ENCODE measurements around the gene CHST12. TPM values are rescaled to one million over a fixed set of nuclear protein-coding genes. Genes with fewer than 3 reads are reported as not detected.
A peak's percentile ranks its signal among the peaks of the same experiment; 100 is the strongest.

The CHST12 gene
- total RNA-seq, 1 donor from 2014 or later, result 18.5 TPM

GRCh38 chr7:2461268-2462026 lies 58.0 kb downstream of the CHST12 start:
- TF ChIP-seq, protein P1, sequence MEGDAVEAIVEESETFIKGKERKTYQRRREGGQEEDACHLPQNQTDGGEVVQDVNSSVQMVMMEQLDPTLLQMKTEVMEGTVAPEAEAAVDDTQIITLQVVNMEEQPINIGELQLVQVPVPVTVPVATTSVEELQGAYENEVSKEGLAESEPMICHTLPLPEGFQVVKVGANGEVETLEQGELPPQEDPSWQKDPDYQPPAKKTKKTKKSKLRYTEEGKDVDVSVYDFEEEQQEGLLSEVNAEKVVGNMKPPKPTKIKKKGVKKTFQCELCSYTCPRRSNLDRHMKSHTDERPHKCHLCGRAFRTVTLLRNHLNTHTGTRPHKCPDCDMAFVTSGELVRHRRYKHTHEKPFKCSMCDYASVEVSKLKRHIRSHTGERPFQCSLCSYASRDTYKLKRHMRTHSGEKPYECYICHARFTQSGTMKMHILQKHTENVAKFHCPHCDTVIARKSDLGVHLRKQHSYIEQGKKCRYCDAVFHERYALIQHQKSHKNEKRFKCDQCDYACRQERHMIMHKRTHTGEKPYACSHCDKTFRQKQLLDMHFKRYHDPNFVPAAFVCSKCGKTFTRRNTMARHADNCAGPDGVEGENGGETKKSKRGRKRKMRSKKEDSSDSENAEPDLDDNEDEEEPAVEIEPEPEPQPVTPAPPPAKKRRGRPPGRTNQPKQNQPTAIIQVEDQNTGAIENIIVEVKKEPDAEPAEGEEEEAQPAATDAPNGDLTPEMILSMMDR (IDR thresholded peaks at IDR 0.05; ENCODE audit: insufficient read depth, low read depth, low read length), result no peak
- no peak for TF ChIP-seq EZH2 (IDR thresholded peaks at IDR 0.05; ENCODE audit: insufficient read depth, low read length)
- H3K4me1 ChIP-seq (ENCODE audit: insufficient read depth, low read length), result peaks cover 18% of the 10 kb centered on the region
- H3K79me2 ChIP-seq (ENCODE audit: insufficient read depth, low read length), result no peaks in the 10 kb centered on the region
- H2AFZ ChIP-seq (ENCODE audit: low read depth, low read length), result no peak overlapping the region
- no peak overlapping the region for H3K4me3 ChIP-seq (ENCODE audit: insufficient read depth, low read depth, low read length)
- DNase-seq (ENCODE audit: low read depth) (no peak), FAIRE-seq (no peak)
- no peak overlapping the region for H3K27ac ChIP-seq (ENCODE audit: low read depth, low read length)
- H3K36me3 ChIP-seq (ENCODE audit: insufficient read depth, low read length), result no peaks in the 10 kb centered on the region
- H3K27me3 Mint-ChIP-seq (ENCODE audit: low read depth, unreplicated experiment), result no peaks in the 10 kb centered on the region
- H3K36me3 Mint-ChIP-seq (ENCODE audit: low read depth, unreplicated experiment), result no peaks in the 10 kb centered on the region
- H4K20me1 ChIP-seq (ENCODE audit: insufficient read depth, low read length), result no peaks in the 10 kb centered on the region
- no peaks in the 10 kb centered on the region for H3K27me3 ChIP-seq (ENCODE audit: insufficient read depth, low read length)
- no peaks in the 10 kb centered on the region for H3K9me3 Mint-ChIP-seq (ENCODE audit: unreplicated experiment)
- no peak overlapping the region for H3K4me2 ChIP-seq (ENCODE audit: low read length)
- no peak overlapping the region for H3K4me3 Mint-ChIP-seq (ENCODE audit: unreplicated experiment)
- no peak overlapping the region for H3K9ac ChIP-seq (ENCODE audit: low read length)
- H3K4me1 Mint-ChIP-seq (ENCODE audit: low read depth, unreplicated experiment), result peaks cover 2% of the 10 kb centered on the region
- H3K27ac Mint-ChIP-seq (ENCODE audit: unreplicated experiment), result no peak overlapping the region
- no peaks in the 10 kb centered on the region for H3K9me3 ChIP-seq (ENCODE audit: insufficient read depth, low read depth, low read length)

GRCh38 chr7:2462731-2463130 lies 59.3 kb downstream of the CHST12 start:
- no peak overlapping the region for H3K4me3 ChIP-seq (ENCODE audit: insufficient read depth, low read depth, low read length)
- no peak for DNase-seq (ENCODE audit: low read depth)
- no peak overlapping the region for H2AFZ ChIP-seq (ENCODE audit: low read depth, low read length)
- no peak overlapping the region for H3K4me3 Mint-ChIP-seq (ENCODE audit: unreplicated experiment)
- no peak overlapping the region for H3K27ac Mint-ChIP-seq (ENCODE audit: unreplicated experiment)
- FAIRE-seq, result no peak
- H3K27ac ChIP-seq (ENCODE audit: low read depth, low read length), result no peak overlapping the region
- no peaks in the 10 kb centered on the region for H3K27me3 ChIP-seq (ENCODE audit: insufficient read depth, low read length)
- no peak overlapping the region for H3K4me2 ChIP-seq (ENCODE audit: low read length)
- no peaks in the 10 kb centered on the region for H3K9me3 ChIP-seq (ENCODE audit: insufficient read depth, low read depth, low read length)
- H3K36me3 Mint-ChIP-seq (ENCODE audit: low read depth, unreplicated experiment), result no peaks in the 10 kb centered on the region
- H3K4me1 ChIP-seq (ENCODE audit: insufficient read depth, low read length), result peaks cover 18% of the 10 kb centered on the region
- no peaks in the 10 kb centered on the region for H3K79me2 ChIP-seq (ENCODE audit: insufficient read depth, low read length)
- no peaks in the 10 kb centered on the region for H3K9me3 Mint-ChIP-seq (ENCODE audit: unreplicated experiment)
- H3K36me3 ChIP-seq (ENCODE audit: insufficient read depth, low read length), result no peaks in the 10 kb centered on the region
- no peak for TF ChIP-seq EZH2 (IDR thresholded peaks at IDR 0.05; ENCODE audit: insufficient read depth, low read length)
- TF ChIP-seq, protein P1 (IDR thresholded peaks at IDR 0.05; ENCODE audit: insufficient read depth, low read depth, low read length), result no peak
- H3K9ac ChIP-seq (ENCODE audit: low read length), result no peak overlapping the region
- H3K27me3 Mint-ChIP-seq (ENCODE audit: low read depth, unreplicated experiment), result no peaks in the 10 kb centered on the region
- no peaks in the 10 kb centered on the region for H4K20me1 ChIP-seq (ENCODE audit: insufficient read depth, low read length)
- H3K4me1 Mint-ChIP-seq (ENCODE audit: low read depth, unreplicated experiment), result peaks cover 2% of the 10 kb centered on the region

- Mint-ChIP-seq H3K4me1 (ENCODE audit: low read depth, unreplicated experiment) (peaks cover 10% of the 10 kb centered on the region), H3K4me3 (ENCODE audit: unreplicated experiment) (no peak overlapping the region), H3K27me3 (ENCODE audit: low read depth, unreplicated experiment) (no peaks in the 10 kb centered on the region), H3K27ac (ENCODE audit: unreplicated experiment) (no peak overlapping the region), H3K36me3 (ENCODE audit: low read depth, unreplicated experiment) (no peaks in the 10 kb centered on the region), H3K9me3 (ENCODE audit: unreplicated experiment) (no peaks in the 10 kb centered on the region)
- Histone ChIP-seq H3K9me3 (ENCODE audit: insufficient read depth, low read depth, low read length) (no peaks in the 10 kb centered on the region), H3K79me2 (ENCODE audit: insufficient read depth, low read length) (no peaks in the 10 kb centered on the region), H3K9ac (ENCODE audit: low read length) (no peak overlapping the region), H2AFZ (ENCODE audit: low read depth, low read length) (no peak overlapping the region), H3K27ac (ENCODE audit: low read depth, low read length) (no peak overlapping the region), H3K4me3 (ENCODE audit: insufficient read depth, low read depth, low read length) (no peak overlapping the region), H3K4me1 (ENCODE audit: insufficient read depth, low read length) (peaks cover 11% of the 10 kb centered on the region), H4K20me1 (ENCODE audit: insufficient read depth, low read length) (no peaks in the 10 kb centered on the region), H3K4me2 (ENCODE audit: low read length) (peak overlapping the region; percentile 46), H3K36me3 (ENCODE audit: insufficient read depth, low read length) (no peaks in the 10 kb centered on the region), H3K27me3 (ENCODE audit: insufficient read depth, low read length) (no peaks in the 10 kb centered on the region)
- no peak for DNase-seq (ENCODE audit: low read depth)
- TF ChIP-seq, protein P1 (IDR thresholded peaks at IDR 0.05; ENCODE audit: insufficient read depth, low read depth, low read length), result no peak
- no peak for TF ChIP-seq EZH2 (IDR thresholded peaks at IDR 0.05; ENCODE audit: insufficient read depth, low read length)
- FAIRE-seq, result no peak
Observed at GRCh38 chr7:2465928-2466327, 62.5 kb downstream of the CHST12 start.

Measured in astrocyte (in vitro differentiated cells and primary cell).